ENCODE results near the gene GRM8. TPM values are rescaled to one million over a fixed set of nuclear protein-coding genes. Genes with fewer than 3 reads are reported as not detected.

GRM8 gene
- total RNA-seq, 1 donor from 2014 or later = not detected

DNA sequence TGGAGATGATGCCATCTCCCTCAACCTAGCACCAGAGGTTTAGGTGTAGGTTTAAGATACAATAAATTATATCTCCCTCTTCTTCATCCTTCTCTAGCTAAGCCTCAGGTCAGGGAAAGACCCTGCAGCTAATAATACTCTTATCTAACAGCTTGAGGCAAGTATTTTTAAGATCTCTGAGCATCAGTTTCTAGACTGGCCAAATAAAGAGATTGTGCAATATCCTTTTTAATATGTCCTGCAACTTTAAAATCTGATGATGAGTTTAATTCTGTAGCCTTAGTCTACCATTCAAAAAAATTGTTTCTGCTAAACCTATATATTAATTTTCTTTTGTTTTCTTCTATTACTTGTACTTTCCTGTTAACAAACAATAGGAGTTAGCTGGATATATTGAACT lies 850.8 kb downstream of the GRM8 start:
- Mint-ChIP-seq H3K4me3 (no peak overlapping the region), H3K4me1 (no peaks in the 10 kb centered on the region), H3K27me3 (no peaks in the 10 kb centered on the region), H3K9me3 (no peaks in the 10 kb centered on the region), H3K36me3 (ENCODE audit: low read depth) (no peaks in the 10 kb centered on the region), H3K27ac (no peak overlapping the region)
- intact Hi-C loops (cut with micrococcal nuclease) = no loop called here
- no peak for DNase-seq

DNA sequence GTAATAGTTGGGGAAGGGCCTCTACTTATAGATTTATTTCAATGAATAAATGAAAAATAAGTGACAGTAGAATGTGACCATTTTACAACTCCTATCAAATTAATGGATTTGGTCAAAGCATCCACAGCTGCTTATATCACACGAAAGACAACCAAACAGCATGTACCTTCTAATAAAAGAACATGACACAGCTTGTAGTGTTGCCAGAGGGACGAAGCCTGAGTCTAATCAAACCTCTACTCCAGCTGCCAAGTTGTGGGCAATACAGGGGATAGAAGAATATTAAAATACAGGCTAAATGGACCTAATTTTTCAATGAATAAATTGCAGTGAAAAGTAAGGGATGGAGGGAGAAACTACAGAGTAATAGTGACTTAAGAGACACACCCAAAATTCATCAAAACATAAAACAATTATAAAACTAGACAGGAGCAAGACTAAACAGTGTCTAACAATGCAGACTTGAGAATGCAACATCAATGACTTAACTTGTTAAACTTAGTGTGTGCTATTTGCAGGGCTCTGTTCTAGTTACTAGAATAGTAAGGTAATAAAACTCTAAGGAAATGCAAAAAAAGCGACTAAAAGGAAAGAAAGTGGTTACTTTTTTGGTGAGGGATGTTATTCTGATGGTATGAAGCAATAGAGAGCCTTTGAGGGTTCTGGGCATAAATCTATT lies 853.8 kb downstream of the GRM8 start:
- Mint-ChIP-seq H3K27me3 (no peaks in the 10 kb centered on the region), H3K4me1 (no peaks in the 10 kb centered on the region), H3K36me3 (ENCODE audit: low read depth) (no peaks in the 10 kb centered on the region), H3K9me3 (no peaks in the 10 kb centered on the region), H3K4me3 (no peak overlapping the region), H3K27ac (no peak overlapping the region)
- intact Hi-C loops (cut with micrococcal nuclease) = no loop called here
- DNase-seq = no peak

DNA sequence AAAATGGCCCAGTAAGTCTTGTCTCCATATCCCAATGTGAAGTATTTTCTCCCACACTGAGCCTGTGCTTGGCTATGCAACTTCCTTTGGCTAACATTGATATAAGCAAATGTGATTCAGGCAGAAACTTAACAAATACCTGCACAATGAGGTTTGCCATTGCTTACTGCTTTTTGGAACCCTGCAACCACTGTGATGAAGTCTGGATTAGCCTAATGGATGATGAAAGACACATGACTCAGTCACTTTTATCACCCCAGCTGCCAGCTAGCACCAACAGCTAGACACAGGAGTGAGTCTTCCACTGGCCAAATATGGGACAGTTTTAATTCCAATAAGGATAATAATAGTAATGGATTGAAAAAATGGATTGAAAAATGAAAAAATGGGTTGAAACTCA lies 854.5 kb downstream of the GRM8 start:
- intact Hi-C loops (cut with micrococcal nuclease) = no loop called here
- Mint-ChIP-seq H3K27ac (no peak overlapping the region), H3K36me3 (ENCODE audit: low read depth) (no peaks in the 10 kb centered on the region), H3K27me3 (no peaks in the 10 kb centered on the region), H3K9me3 (no peaks in the 10 kb centered on the region), H3K4me1 (no peaks in the 10 kb centered on the region), H3K4me3 (no peak overlapping the region)
- DNase-seq = no peak

DNA sequence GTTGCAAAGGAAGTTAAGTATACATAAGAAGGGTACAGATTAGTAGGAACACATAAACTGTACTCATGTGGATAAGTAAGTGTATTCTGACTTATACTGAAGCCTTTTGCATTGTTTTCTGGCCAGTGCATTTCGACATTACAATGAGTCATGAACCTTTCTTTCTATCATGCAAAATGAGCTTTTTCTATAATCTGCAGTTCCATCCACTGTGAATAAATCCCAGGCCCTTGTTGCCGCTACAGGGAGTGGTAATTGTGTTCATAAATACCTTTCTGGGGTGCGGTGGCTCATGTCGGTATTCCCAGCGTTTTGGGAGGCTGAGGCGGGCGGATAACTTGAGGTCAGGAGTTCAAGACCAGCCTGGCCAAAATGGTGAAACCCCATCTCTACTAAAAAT lies 858.3 kb downstream of the GRM8 start:
- Mint-ChIP-seq H3K9me3 (no peaks in the 10 kb centered on the region), H3K27me3 (no peaks in the 10 kb centered on the region), H3K4me3 (no peak overlapping the region), H3K27ac (no peak overlapping the region), H3K4me1 (no peaks in the 10 kb centered on the region), H3K36me3 (ENCODE audit: low read depth) (no peaks in the 10 kb centered on the region)
- intact Hi-C loops (cut with micrococcal nuclease) = no loop called here
- DNase-seq = no peak

Other genes with a start within 250 kb of the GRM8 start
- 40.9 and 42.2 TPM in 2 replicates for gene ZNF800, start 139.8 kb upstream of the GRM8 start, total RNA-seq